Activated B cell treated with CpG ODN at 0.5 μM for 24 hours (primary cell): ENCODE results near the gene NRXN3. TPM values are rescaled to one million over a fixed set of nuclear protein-coding genes. Genes with fewer than 3 reads are reported as not detected.

Source experiments
- ATAC-seq: fragments of 200-7000 bp; cut with Tn5 transposase; one replicate; pipeline ENCODE4 v1.10.0; 2021; ENCODE audit warnings: low read depth, mild to moderate bottlenecking, moderate library complexity
- CTCF ChIA-PET: fragments of 350-600 bp; sonication (Branson Sonifier 250); formaldehyde crosslinking; loops from one replicate; lab custom pipeline; 2021; ENCODE audit warnings: antibody characterized with exemption; lab: Charles Lee
- POLR2A ChIA-PET: fragments of 350-600 bp; sonication (Branson Sonifier 250); formaldehyde crosslinking; loops from one replicate; lab custom pipeline; 2021; ENCODE audit warnings: antibody characterized with exemption; lab: Charles Lee
- DNase-seq: peaks from one replicate; pipeline ENCODE4 v3.0.0; 2022
- H3K27ac Mint-ChIP-seq: one replicate; pipeline ENCODE4 v1.8.0; 2020; ENCODE audit warnings: mixed read lengths
- H3K27me3 Mint-ChIP-seq: one replicate; pipeline ENCODE4 v1.8.0; 2021; ENCODE audit warnings: mixed read lengths
- H3K36me3 Mint-ChIP-seq: one replicate; pipeline ENCODE4 v1.8.0; 2021; ENCODE audit warnings: low read depth, mixed read lengths
- H3K4me1 Mint-ChIP-seq: one replicate; pipeline ENCODE4 v1.8.0; 2021; ENCODE audit warnings: mixed read lengths
- H3K4me3 Mint-ChIP-seq: one replicate; pipeline ENCODE4 v1.8.0; 2020; ENCODE audit warnings: mild to moderate bottlenecking, mixed read lengths
- H3K9me3 Mint-ChIP-seq: one replicate; pipeline ENCODE4 v1.8.0; 2020; ENCODE audit warnings: mixed read lengths
- intact Hi-C: fragments of 100-400 bp; cut with micrococcal nuclease; formaldehyde crosslinking; loops from one replicate; pipeline ENCODE4 v1.15.1; 2024
- total RNA-seq: library from RNA; stranded (reverse); gene quantifications from 2 replicates; pipeline ENCODE4 v1.2.3, GENCODE V29; 2022
- TF ChIP-seq, protein P1 (sequence below): fragments of 200-600 bp; IDR thresholded peaks from one replicate; pipeline ENCODE4 v1.8.0; 2022; ENCODE audit warnings: antibody characterized with exemption, mild to moderate bottlenecking

The NRXN3 gene
- total RNA-seq, 1 donor from 2014 or later = not detected

DNA sequence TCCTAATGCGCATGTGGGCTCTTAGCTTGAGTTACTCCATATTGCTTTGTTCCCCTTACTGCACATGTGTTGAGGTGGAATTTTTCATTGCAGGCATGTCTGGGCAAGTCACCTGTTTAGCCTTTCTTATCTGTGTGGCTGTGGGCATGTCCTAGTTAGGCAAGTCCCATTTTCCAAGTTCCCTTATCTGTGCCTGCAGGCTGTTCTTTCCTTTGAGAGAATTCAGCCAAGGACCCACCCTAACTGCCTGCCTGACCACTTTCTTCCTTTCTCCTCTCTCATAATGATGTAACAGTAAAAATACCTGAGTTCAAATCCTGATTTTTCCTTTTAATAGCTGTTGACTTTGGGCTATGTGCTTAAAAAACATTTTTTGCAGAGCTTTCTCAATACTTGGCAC is 870.6 kb downstream of the NRXN3 start:
- intact Hi-C loops = no loop called here
- ATAC-seq = no peak
- CTCF ChIA-PET = no interaction called here

DNA sequence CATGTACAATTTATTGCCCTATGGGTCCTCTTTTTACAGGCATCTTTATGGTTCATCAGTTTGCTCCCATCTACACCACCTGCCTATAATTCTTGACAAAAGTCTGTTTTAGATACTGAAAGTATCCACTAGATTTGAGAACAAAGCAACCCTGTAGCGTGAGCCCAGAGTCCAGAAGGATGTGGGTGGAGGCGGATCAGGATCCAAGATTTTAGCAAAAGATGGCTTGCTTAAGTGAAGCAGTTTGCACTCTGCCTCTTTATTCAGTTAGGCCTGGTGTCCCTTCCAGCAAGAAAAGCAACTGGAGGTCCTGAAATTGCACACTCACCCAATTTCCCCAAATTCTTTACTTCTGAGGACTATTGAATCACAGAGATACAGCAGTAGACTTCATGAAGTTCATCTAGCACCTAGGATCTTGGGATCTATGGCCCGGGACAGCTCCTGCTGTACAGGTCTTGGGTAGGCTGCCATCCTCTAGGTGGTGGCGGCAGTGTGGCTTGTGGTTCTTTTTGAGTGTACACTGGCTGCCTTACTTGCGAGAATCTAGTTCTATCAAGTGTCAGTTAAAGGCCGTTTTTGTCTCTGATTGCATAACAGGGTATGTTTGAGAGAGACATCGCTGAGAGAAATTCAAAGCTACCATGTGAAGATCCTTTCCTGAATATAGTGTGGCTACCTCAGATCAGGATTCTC is 873.2 kb downstream of the NRXN3 start:
- CTCF ChIA-PET = no interaction called here
- ATAC-seq = no peak
- no peaks in the 10 kb centered on the region for H3K4me1 Mint-ChIP-seq
- DNase-seq = no peak
- TF ChIP-seq, protein P1, sequence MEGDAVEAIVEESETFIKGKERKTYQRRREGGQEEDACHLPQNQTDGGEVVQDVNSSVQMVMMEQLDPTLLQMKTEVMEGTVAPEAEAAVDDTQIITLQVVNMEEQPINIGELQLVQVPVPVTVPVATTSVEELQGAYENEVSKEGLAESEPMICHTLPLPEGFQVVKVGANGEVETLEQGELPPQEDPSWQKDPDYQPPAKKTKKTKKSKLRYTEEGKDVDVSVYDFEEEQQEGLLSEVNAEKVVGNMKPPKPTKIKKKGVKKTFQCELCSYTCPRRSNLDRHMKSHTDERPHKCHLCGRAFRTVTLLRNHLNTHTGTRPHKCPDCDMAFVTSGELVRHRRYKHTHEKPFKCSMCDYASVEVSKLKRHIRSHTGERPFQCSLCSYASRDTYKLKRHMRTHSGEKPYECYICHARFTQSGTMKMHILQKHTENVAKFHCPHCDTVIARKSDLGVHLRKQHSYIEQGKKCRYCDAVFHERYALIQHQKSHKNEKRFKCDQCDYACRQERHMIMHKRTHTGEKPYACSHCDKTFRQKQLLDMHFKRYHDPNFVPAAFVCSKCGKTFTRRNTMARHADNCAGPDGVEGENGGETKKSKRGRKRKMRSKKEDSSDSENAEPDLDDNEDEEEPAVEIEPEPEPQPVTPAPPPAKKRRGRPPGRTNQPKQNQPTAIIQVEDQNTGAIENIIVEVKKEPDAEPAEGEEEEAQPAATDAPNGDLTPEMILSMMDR = no peak
- POLR2A ChIA-PET = no interaction called here
- no peaks in the 10 kb centered on the region for H3K36me3 Mint-ChIP-seq
- H3K27me3 Mint-ChIP-seq = no peaks in the 10 kb centered on the region
- H3K4me3 Mint-ChIP-seq = no peak overlapping the region
- intact Hi-C loops = no loop called here
- no peak overlapping the region for H3K27ac Mint-ChIP-seq
- H3K9me3 Mint-ChIP-seq = no peaks in the 10 kb centered on the region

More for the DNA sequence above, 870.6 kb downstream of the NRXN3 start:
- TF ChIP-seq, protein P1 = no peak
- no peak overlapping the region for H3K4me3 Mint-ChIP-seq
- POLR2A ChIA-PET = no interaction called here
- DNase-seq = no peak
- H3K27ac Mint-ChIP-seq = no peak overlapping the region
- H3K9me3 Mint-ChIP-seq = no peaks in the 10 kb centered on the region
- no peaks in the 10 kb centered on the region for H3K4me1 Mint-ChIP-seq
- no peaks in the 10 kb centered on the region for H3K27me3 Mint-ChIP-seq
- no peaks in the 10 kb centered on the region for H3K36me3 Mint-ChIP-seq

DNA sequence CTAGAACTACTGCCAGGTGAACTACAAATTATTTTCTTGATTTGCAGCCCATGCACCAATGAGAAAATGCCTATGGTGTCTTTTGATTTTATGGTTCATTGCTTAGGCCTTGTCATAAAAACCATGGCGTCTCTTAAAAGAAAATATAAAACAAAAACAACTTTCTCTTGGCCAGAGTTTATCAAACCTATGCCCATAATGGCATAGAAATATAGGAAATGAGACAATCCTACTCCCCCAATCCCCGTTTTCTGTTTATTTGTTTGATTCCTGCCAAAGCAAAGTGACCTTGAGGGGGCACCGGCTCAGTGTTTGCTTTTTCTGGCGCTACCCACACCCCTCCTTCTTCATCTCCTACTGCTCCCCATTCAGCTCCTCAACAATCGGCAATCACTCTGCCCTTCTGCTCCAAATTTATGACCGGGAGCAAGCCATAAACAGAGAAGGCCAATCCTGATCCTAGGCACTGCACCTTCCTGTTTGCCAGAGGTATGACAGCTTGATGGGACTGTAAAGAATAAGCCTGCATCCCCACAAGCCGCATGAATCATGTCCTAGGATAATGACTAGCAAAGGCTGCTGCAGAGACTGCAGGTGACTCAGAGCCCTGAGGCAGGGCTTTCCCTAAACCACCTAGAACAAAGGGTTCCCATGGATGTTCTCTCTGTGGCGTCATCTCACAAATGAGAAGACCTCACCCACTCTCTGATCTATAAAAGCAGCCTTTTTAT is 874.9 kb downstream of the NRXN3 start:
- intact Hi-C loops = no loop called here
- Mint-ChIP-seq H3K4me1 (no peaks in the 10 kb centered on the region), H3K27ac (no peak overlapping the region), H3K4me3 (no peak overlapping the region), H3K36me3 (no peaks in the 10 kb centered on the region), H3K27me3 (no peaks in the 10 kb centered on the region), H3K9me3 (peaks cover 3% of the 10 kb centered on the region)
- ATAC-seq (no peak), DNase-seq (no peak)
- CTCF ChIA-PET = no interaction called here
- TF ChIP-seq, protein P1 = no peak
- POLR2A ChIA-PET = no interaction called here

DNA sequence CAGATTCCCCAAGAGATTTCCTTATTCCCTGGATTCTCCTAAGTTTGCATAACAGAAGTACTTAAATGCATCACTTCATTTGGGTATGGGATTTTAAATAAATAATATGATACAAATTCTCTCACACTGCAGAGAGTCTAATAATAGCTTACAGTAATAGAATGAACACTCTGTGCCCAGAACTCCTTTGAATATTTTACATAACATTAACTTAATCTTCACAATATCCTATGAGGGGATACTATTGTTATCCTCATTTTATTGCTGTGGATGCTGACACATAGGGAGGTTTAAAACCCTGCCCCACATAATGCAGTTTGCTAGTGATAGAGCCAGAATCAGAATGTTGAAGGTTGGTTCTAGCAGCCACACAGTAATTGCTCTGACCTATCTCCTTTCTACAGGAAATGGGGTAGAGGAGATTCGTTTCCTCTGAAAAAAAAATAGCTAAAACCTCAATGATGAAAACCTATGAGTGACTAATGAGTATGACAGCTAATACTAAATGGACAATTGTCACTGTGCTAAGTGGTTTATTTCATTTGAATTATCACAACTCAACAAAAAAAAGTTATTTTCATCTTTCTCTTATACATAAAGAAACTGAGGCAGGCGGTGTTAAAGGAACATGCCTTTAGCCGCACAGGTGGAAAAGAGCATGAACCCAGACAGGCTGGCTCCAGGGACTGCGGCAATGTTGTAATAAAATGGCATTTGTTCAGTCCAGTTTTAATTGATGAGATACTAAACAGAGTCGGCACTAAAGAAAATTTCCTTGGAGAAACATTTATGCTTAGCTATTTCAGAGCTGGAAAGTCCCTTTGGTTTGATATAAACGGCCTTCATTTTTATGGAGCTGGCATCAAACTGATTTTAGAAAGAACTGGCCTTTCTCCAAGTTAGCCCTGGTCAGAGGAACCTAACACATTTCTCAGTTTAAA is 880.9 kb downstream of the NRXN3 start:
- CTCF ChIA-PET = no interaction called here
- ATAC-seq (no peak), DNase-seq (no peak)
- TF ChIP-seq, protein P1 = no peak
- intact Hi-C loops = no loop called here
- H3K4me1 Mint-ChIP-seq = no peaks in the 10 kb centered on the region
- no peak overlapping the region for H3K27ac Mint-ChIP-seq
- no peak overlapping the region for H3K4me3 Mint-ChIP-seq
- H3K27me3 Mint-ChIP-seq = no peaks in the 10 kb centered on the region
- H3K9me3 Mint-ChIP-seq = peaks cover 5% of the 10 kb centered on the region
- POLR2A ChIA-PET = no interaction called here
- no peaks in the 10 kb centered on the region for H3K36me3 Mint-ChIP-seq
